ENCODE results near the gene CD2AP. TPM values are rescaled to one million over a fixed set of nuclear protein-coding genes. Genes with fewer than 3 reads are reported as not detected.
"Not testable (repeated sequence)": the region's sequence is repeated elsewhere in the genome, so short reads cannot be mapped to it uniquely, and the experiment has no call there.

The CD2AP gene
- total RNA-seq, 1 experiment from 2014 or later = 20.6 TPM

- Histone ChIP-seq H3K27ac (ENCODE audit: low read depth, low read length, poor library complexity, severe bottlenecking) (no peak overlapping the region), H3K9me3 (ENCODE audit: low read depth, low read length, poor library complexity, severe bottlenecking) (no peaks in the 10 kb centered on the region), H3K27me3 (replicated peaks; ENCODE audit: insufficient read depth, low read depth, low read length, poor library complexity) (no peaks in the 10 kb centered on the region), H3K36me3 (ENCODE audit: insufficient read depth, low read length, poor library complexity, severe bottlenecking) (no peaks in the 10 kb centered on the region), H3K4me3 (ENCODE audit: low read depth, low read length, poor library complexity, severe bottlenecking) (no peak overlapping the region), H3K4me1 (ENCODE audit: insufficient read depth, low read length, poor library complexity, severe bottlenecking) (no peaks in the 10 kb centered on the region)
- intact Hi-C loops (cut with micrococcal nuclease; ENCODE audit: unreplicated experiment) = no loop called here
- ChIA-PET POLR2A (ENCODE audit: low non-redundant PET) (no interaction called here), CTCF (no interaction called here)
- TF ChIP-seq EZH2 (IDR thresholded peaks at IDR 0.05; ENCODE audit: borderline replicate concordance, low read depth, low read length, poor library complexity, severe bottlenecking) (no peak), CTCF (conservative IDR thresholded peaks at IDR 0.05; ENCODE audit: low read depth, low read length) (no peak)
- BruUV-seq (replicated peaks) = no TSS peak
- no peak for DNase-seq (ENCODE audit: low spot score)
Measured at GRCh38 chr6:47646689-47647088, 169.1 kb downstream of the CD2AP start.

GRCh38 chr6:47647188-47647587 is 169.6 kb downstream of the CD2AP start:
- no peak for DNase-seq (ENCODE audit: low spot score)
- no peak overlapping the region for H3K27ac ChIP-seq (ENCODE audit: low read depth, low read length, poor library complexity, severe bottlenecking)
- ChIA-PET POLR2A (ENCODE audit: low non-redundant PET) (no interaction called here), CTCF (no interaction called here)
- H3K36me3 ChIP-seq (ENCODE audit: insufficient read depth, low read length, poor library complexity, severe bottlenecking) = no peaks in the 10 kb centered on the region
- H3K4me3 ChIP-seq (ENCODE audit: low read depth, low read length, poor library complexity, severe bottlenecking) = no peak overlapping the region
- H3K27me3 ChIP-seq (replicated peaks; ENCODE audit: insufficient read depth, low read depth, low read length, poor library complexity) = no peaks in the 10 kb centered on the region
- TF ChIP-seq EZH2 (IDR thresholded peaks at IDR 0.05; ENCODE audit: borderline replicate concordance, low read depth, low read length, poor library complexity, severe bottlenecking) (no peak), CTCF (conservative IDR thresholded peaks at IDR 0.05; ENCODE audit: low read depth, low read length) (no peak)
- intact Hi-C loops (cut with micrococcal nuclease; ENCODE audit: unreplicated experiment) = no loop called here
- no TSS peak for BruUV-seq (replicated peaks)
- H3K9me3 ChIP-seq (ENCODE audit: low read depth, low read length, poor library complexity, severe bottlenecking) = no peaks in the 10 kb centered on the region
- no peaks in the 10 kb centered on the region for H3K4me1 ChIP-seq (ENCODE audit: insufficient read depth, low read length, poor library complexity, severe bottlenecking)

- CTCF ChIA-PET; H3K36me3 ChIP-seq (ENCODE audit: insufficient read depth, low read length, poor library complexity, severe bottlenecking); intact Hi-C loops (cut with micrococcal nuclease; ENCODE audit: unreplicated experiment); BruUV-seq (replicated peaks); H3K27ac ChIP-seq (ENCODE audit: low read depth, low read length, poor library complexity, severe bottlenecking); H3K4me3 ChIP-seq (ENCODE audit: low read depth, low read length, poor library complexity, severe bottlenecking); DNase-seq (ENCODE audit: low spot score); POLR2A ChIA-PET (ENCODE audit: low non-redundant PET); H3K27me3 ChIP-seq (replicated peaks; ENCODE audit: insufficient read depth, low read depth, low read length, poor library complexity); H3K9me3 ChIP-seq (ENCODE audit: low read depth, low read length, poor library complexity, severe bottlenecking); H3K4me1 ChIP-seq (ENCODE audit: insufficient read depth, low read length, poor library complexity, severe bottlenecking): not testable (repeated sequence)
Measured at GRCh38 chr6:47647626-47648025, 170.0 kb downstream of the CD2AP start.

GRCh38 chr6:47648031-47648430 is 170.4 kb downstream of the CD2AP start:
- DNase-seq (ENCODE audit: low spot score) = no peak
- ChIA-PET CTCF (no interaction called here), POLR2A (ENCODE audit: low non-redundant PET) (no interaction called here)

More at GRCh38 chr6:47648031-47648430, 170.4 kb downstream of the CD2AP start:
- TF ChIP-seq CTCF (conservative IDR thresholded peaks at IDR 0.05; ENCODE audit: low read depth, low read length) (no peak), EZH2 (IDR thresholded peaks at IDR 0.05; ENCODE audit: borderline replicate concordance, low read depth, low read length, poor library complexity, severe bottlenecking) (no peak)
- Histone ChIP-seq H3K27me3 (replicated peaks; ENCODE audit: insufficient read depth, low read depth, low read length, poor library complexity) (no peaks in the 10 kb centered on the region), H3K4me1 (ENCODE audit: insufficient read depth, low read length, poor library complexity, severe bottlenecking) (no peaks in the 10 kb centered on the region), H3K36me3 (ENCODE audit: insufficient read depth, low read length, poor library complexity, severe bottlenecking) (no peaks in the 10 kb centered on the region), H3K27ac (ENCODE audit: low read depth, low read length, poor library complexity, severe bottlenecking) (no peak overlapping the region), H3K9me3 (ENCODE audit: low read depth, low read length, poor library complexity, severe bottlenecking) (no peaks in the 10 kb centered on the region), H3K4me3 (ENCODE audit: low read depth, low read length, poor library complexity, severe bottlenecking) (no peak overlapping the region)
- intact Hi-C loops (cut with micrococcal nuclease; ENCODE audit: unreplicated experiment) = no loop called here
- no TSS peak for BruUV-seq (replicated peaks)

Measured in A673 (cell line).